Myometrial cell (primary cell): Measurements from ENCODE around the gene KCTD21. TPM values are rescaled to one million over a fixed set of nuclear protein-coding genes. Genes with fewer than 3 reads are reported as not detected.

Experiments
- total RNA-seq: library from RNA; depleted of rRNA; stranded (reverse); fragments of >200 nt; gene quantifications from 2 replicates; pipeline ENCODE4 v1.2.3, GENCODE V29; 2015

Gene KCTD21, protein sequence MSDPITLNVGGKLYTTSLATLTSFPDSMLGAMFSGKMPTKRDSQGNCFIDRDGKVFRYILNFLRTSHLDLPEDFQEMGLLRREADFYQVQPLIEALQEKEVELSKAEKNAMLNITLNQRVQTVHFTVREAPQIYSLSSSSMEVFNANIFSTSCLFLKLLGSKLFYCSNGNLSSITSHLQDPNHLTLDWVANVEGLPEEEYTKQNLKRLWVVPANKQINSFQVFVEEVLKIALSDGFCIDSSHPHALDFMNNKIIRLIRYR
- 8.7 and 9.5 TPM in 2 replicates for total RNA-seq

GRCh38 chr11:78188286-78189173 is at the start of gene KCTD21, which contains the start of gene USP35:
Gene KCTD21, minus strand, starts transcription at chr11:78188626. Its CDS starts 14,072 bp downstream, at chr11:78174554.
Gene USP35, plus strand, starts transcription at chr11:78188919. Its CDS starts 7,327 bp downstream, at chr11:78196246.

GRCh38 chr11:78139422-78140391 is 48.7 kb downstream of the KCTD21 start, which contains the start of gene ALG8:
Gene ALG8, minus strand, starts transcription at chr11:78139626. Its CDS starts 38 bp downstream, at chr11:78139588.

Other genes with a start within 250 kb of the KCTD21 start
- gene INTS4, start 194.0 kb downstream of the KCTD21 start, total RNA-seq, result 28.9 and 47.9 TPM in 2 replicates
- 2.6 and 4.1 TPM in 2 replicates for gene KCTD14, start 165.3 kb downstream of the KCTD21 start, total RNA-seq
- not detected in 2 replicates for gene THRSP, start 124.8 kb downstream of the KCTD21 start, total RNA-seq
- gene NDUFC2, start 108.8 kb downstream of the KCTD21 start, total RNA-seq, result 132 and 234 TPM in 2 replicates
- gene ALG8, start 49.0 kb downstream of the KCTD21 start, total RNA-seq, result 42.4 and 69.5 TPM in 2 replicates
- gene USP35, start 293 bp upstream of the KCTD21 start, total RNA-seq, result 7.8 and 12.7 TPM in 2 replicates
- gene GAB2, start 229.2 kb upstream of the KCTD21 start, total RNA-seq, result 6.1 and 7.8 TPM in 2 replicates